Stimulated activated CD8-positive, alpha-beta memory T cell treated with anti-CD3 and anti-CD28 coated beads, Interleukin-4, amount 100 ng/mL, for 24 hours (primary cell): ENCODE data around the gene TSPAN33.
"Not testable (repeated sequence)": the region's sequence is repeated elsewhere in the genome, so short reads cannot be mapped to it uniquely, and the experiment has no call there.

Source experiments
- DNase-seq: peaks from one replicate; pipeline ENCODE4 v3.0.0-alpha.2; 2020; ENCODE audit warnings: low read depth

TSPAN33 gene

DNA sequence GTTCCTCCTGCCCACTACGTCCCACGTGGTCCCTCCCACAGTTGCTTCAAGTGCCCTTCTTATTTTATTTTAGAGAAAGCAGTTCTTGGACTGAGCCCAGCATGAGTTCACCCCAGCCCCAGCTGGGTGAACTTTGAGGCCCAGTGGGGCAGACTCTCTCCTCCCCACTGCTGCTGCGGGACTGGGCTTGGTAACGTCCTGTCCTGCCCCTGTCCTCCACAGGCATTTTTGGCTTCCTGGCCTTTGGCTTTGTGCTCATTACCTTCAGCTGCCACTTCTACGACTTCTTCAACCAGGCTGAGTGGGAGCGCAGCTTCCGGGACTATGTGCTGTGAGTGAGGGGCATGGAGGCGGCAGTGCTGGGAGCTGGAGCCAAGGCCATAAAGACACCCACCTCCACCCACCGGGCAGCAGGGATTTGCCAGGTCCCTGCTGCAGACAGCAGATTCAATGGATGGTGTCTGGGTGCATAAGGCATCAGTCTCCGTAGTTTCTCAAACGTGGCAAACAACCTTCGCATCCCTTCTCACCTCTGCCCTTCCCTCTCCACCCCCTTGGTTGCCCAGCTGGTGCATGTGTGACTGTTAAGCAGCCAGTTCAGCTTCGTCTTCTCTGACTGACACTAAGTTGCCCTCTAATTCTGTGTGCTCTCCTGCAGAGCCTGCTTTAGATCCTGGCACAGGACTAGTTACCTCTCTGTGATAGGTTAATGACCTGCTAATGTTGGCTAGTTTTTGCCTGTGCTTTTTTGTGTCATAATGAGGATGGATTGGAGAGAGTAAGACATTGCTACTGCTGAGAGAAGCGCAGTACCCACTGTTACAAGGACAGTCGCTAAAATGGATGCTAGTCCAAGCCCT is 64.8 kb downstream of the TSPAN33 start:
- no peak for DNase-seq

DNA sequence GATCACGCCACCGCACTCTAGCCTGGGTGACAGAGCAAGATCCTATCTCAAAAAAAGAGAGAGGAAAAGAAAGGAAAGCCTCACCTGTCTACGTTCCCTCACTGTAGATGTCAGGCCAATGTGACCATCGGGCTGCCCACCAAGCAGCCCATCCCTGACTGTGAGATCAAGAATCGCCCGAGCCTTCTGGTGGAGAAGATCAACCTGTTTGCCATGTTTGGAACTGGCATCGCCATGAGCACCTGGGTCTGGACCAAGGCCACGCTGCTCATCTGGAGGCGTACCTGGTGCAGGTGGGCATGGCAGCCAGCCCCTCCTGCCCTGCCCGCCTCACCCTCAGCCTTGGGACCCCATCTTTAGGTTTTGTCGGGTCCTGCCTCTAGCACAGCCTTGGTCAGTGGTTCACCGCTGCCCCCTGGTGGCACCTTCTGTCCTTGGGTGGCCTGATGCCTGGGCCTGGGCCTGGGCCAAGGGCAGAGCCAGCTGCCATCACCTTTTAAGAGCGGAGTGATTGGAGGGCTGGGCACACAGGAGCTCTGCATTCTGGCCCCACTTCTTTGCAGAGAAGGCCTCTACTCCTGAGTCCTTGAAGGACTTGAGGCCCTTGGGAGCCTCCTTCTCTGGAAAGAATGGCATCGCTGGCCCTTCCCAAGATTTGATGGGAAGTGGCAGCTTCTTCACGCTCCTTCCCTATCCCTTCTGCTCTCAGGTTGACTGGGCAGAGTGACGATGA is 65.9 kb downstream of the TSPAN33 start:
- DNase-seq: peak; percentile 64

GRCh38 chr7:129210989-129211312 is 66.4 kb downstream of the TSPAN33 start:
- DNase-seq: no peak

GRCh38 chr7:129212126-129212525 is 67.6 kb downstream of the TSPAN33 start:
- no peak for DNase-seq

DNA sequence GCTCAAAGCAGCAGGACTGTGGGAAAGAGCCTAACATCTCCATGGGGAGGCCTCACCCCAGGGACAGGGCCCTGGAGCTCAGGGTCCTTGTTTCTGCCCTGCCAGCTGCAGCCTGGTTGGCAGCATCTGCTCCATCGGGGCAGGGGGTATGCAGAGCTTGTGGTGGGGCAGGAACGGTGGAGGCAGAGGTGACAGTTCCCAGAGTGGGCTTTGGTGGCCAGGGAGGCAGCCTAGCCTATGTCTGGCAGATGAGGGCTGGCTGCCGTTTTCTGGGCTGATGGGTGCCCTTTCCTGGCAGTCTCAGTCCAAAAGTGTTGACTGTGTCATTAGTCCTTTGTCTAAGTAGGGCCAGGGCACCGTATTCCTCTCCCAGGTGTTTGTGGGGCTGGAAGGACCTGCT is 68.1 kb downstream of the TSPAN33 start:
- DNase-seq: no peak

- DNase-seq: no peak
These were observed 69.3 kb downstream of the TSPAN33 start for GRCh38 chr7:129213828-129214227.

GRCh38 chr7:129215691-129216090 is 71.2 kb downstream of the TSPAN33 start:
- DNase-seq: not testable (repeated sequence)

GRCh38 chr7:129216101-129216715 is 71.7 kb downstream of the TSPAN33 start:
- not testable (repeated sequence) for DNase-seq

- DNase-seq: not testable (repeated sequence)
These were observed 72.4 kb downstream of the TSPAN33 start for GRCh38 chr7:129216821-129217416.

- peak; percentile 65 for DNase-seq
These were observed 74.1 kb downstream of the TSPAN33 start for GRCh38 chr7:129218514-129219062.

- not testable (repeated sequence) for DNase-seq
These were observed 74.7 kb downstream of the TSPAN33 start for GRCh38 chr7:129219166-129219565.
